GM12865 (cell line): ENCODE data around the gene PGBD2.
"Not testable (repeated sequence)": the region's sequence is repeated elsewhere in the genome, so short reads cannot be mapped to it uniquely, and the experiment has no call there.

Source experiments
- DNase-seq: peaks from one replicate; pipeline ENCODE4 v3.0.0; 2010; ENCODE audit warnings: low read depth
- H3K4me3 ChIP-seq: 2 replicates; pipeline ENCODE4 v1.5.1; 2011; ENCODE audit warnings: mild to moderate bottlenecking, low read depth, low read length, control low read depth

Gene PGBD2

GRCh38 chr1:248944134-248944999, 38.3 kb downstream of the PGBD2 start:
- not testable (repeated sequence) for H3K4me3 ChIP-seq, DNase-seq

GRCh38 chr1:248945000-248945423, 39.0 kb downstream of the PGBD2 start:
- DNase-seq, H3K4me3 ChIP-seq: not testable (repeated sequence)

DNA sequence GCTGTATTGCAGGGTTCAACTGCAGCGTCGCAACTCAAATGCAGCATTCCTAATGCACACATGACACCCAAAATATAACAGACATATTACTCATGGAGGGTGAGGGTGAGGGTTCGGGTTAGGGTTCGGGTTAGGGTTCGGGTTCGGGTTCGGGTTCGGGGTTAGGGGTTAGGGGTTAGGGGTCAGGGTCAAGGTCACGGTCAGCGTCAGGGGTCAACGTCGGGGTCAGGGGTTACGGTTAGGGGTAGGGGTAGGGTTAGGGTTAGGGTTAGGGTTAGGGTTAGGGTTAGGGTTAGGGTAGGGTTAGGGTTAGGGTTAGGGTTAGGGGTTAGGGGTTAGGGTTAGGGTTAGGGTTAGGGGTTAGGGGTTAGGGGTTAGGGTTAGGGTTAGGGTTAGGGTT, 39.4 kb downstream of the PGBD2 start:
- peak; percentile 29 for DNase-seq
- H3K4me3 ChIP-seq, result not testable (repeated sequence)

DNA sequence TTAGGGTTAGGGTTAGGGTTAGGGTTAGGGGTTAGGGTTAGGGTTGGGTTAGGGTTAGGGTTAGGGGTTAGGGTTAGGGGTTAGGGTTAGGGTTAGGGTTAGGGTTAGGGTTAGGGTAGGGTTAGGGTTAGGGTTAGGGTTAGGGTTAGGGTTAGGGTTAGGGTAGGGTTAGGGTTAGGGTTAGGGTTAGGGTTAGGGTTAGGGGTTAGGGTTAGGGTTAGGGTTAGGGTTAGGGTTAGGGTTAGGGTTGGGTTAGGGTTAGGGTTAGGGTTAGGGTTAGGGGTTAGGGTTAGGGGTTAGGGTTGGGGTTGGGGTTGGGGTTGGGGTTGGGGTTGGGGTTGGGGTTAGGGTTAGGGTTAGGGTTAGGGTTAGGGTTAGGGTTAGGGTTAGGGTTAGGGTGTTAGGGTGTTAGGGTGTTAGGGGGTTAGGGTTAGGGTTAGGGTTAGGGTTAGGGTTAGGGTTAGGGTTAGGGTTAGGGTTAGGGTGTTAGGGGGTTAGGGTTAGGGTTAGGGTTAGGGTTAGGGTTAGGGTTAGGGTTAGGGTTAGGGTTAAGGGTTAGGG, 39.9 kb downstream of the PGBD2 start:
- not testable (repeated sequence) for DNase-seq, H3K4me3 ChIP-seq
